Measurements from ENCODE around the gene NOS2.
"Not testable (repeated sequence)": the region's sequence is repeated elsewhere in the genome, so short reads cannot be mapped to it uniquely, and the experiment has no call there.

The NOS2 gene

DNA sequence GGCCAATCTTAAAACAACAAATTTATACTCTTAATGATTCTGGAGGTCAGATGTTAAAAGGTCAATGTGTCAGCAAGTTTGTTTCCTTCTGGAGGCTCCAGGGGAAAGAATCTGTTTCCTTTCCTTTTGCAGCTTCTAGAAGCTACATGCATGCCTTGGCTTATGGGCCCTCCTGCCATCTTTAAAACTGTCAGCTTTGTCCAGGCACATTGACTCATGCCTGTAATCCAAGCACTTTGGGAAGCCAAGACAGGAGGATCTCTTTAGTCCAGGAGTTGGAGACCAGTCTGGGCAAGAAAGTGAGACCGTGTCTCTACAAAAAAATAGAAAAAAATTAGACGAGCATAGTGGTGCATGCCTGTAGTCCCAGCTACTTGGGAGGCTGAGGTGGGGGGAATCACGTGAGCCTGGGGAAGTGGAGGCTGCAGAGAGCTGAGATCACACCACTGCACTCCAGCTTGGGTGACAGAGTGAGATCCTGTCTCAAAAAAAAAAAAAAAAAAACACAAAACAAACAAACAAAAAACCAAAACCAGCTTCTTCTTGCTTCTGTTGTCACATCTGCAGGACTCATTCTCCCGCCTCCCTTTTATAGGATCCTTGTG lies 58.3 kb downstream of the NOS2 start:
- no peak overlapping the region for H3K4me3 ChIP-seq (replicated peaks; ENCODE audit: low read depth, low read length)

DNA sequence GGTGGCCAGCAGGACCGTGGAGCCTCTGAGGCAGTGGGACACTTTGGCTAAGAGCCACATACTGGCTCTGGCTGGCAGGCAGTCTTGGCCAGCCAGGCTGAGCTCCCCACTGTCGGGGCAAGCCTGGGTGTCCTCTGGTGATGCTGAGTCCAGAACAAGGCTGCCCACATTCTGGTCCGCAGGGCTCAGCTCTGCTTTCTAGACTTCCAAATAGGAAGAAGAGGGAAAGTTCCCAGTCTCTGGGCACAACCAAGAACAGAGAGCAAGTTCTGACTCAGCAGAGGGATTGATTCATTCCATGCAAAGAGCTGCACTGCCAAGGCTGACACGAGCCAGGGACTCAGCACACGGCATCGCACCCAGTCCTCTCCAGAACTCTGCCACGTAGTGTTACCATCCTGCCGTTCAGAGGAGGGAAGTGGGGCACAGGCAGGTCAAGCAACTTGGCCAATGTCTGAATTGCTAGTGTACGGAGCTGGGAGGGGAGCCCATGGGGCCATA lies 58.9 kb downstream of the NOS2 start:
- Histone ChIP-seq H3K4me3 (replicated peaks; ENCODE audit: low read depth, low read length) (no peak overlapping the region), H3K27me3 (replicated peaks; ENCODE audit: control insufficient read depth, insufficient read depth, low read length) (no peaks in the 10 kb centered on the region), H3K36me3 (ENCODE audit: control insufficient read depth, insufficient read depth, low read length) (no peaks in the 10 kb centered on the region)
- DNase-seq (ENCODE audit: extremely low read depth, insufficient read length): no peak
- TF ChIP-seq, protein P1, sequence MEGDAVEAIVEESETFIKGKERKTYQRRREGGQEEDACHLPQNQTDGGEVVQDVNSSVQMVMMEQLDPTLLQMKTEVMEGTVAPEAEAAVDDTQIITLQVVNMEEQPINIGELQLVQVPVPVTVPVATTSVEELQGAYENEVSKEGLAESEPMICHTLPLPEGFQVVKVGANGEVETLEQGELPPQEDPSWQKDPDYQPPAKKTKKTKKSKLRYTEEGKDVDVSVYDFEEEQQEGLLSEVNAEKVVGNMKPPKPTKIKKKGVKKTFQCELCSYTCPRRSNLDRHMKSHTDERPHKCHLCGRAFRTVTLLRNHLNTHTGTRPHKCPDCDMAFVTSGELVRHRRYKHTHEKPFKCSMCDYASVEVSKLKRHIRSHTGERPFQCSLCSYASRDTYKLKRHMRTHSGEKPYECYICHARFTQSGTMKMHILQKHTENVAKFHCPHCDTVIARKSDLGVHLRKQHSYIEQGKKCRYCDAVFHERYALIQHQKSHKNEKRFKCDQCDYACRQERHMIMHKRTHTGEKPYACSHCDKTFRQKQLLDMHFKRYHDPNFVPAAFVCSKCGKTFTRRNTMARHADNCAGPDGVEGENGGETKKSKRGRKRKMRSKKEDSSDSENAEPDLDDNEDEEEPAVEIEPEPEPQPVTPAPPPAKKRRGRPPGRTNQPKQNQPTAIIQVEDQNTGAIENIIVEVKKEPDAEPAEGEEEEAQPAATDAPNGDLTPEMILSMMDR (IDR thresholded peaks at IDR 0.05; ENCODE audit: insufficient read depth, low read length, poor library complexity, severe bottlenecking): no peak

More for the DNA sequence above, 58.3 kb downstream of the NOS2 start:
- H3K27me3 ChIP-seq (replicated peaks; ENCODE audit: control insufficient read depth, insufficient read depth, low read length): no peaks in the 10 kb centered on the region
- TF ChIP-seq, protein P1 (IDR thresholded peaks at IDR 0.05; ENCODE audit: insufficient read depth, low read length, poor library complexity, severe bottlenecking): no peak
- H3K36me3 ChIP-seq (ENCODE audit: control insufficient read depth, insufficient read depth, low read length): no peaks in the 10 kb centered on the region
- no peak for DNase-seq (ENCODE audit: extremely low read depth, insufficient read length)

DNA sequence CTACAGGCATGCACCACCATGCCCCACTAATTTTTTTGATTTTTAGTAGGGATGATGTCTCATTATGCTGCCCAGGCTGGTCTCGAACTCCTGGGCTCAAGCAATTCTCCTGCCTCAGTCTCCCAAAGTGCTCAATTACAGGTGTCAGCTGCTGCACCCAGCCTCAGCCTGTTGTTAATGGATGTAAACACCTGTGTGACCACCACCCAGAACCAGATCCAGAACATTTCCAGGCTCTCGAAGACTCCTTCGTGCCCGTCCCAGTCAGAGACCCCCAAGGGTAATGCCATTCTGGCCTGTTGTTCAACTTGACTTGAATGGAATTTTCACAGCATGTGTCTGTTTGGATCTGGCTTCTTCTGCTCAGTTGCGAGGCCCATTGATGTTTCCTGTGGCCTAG lies 59.8 kb downstream of the NOS2 start:
- not testable (repeated sequence) for DNase-seq (ENCODE audit: extremely low read depth, insufficient read length); H3K4me3 ChIP-seq (replicated peaks; ENCODE audit: low read depth, low read length); H3K36me3 ChIP-seq (ENCODE audit: control insufficient read depth, insufficient read depth, low read length); H3K27me3 ChIP-seq (replicated peaks; ENCODE audit: control insufficient read depth, insufficient read depth, low read length)

DNA sequence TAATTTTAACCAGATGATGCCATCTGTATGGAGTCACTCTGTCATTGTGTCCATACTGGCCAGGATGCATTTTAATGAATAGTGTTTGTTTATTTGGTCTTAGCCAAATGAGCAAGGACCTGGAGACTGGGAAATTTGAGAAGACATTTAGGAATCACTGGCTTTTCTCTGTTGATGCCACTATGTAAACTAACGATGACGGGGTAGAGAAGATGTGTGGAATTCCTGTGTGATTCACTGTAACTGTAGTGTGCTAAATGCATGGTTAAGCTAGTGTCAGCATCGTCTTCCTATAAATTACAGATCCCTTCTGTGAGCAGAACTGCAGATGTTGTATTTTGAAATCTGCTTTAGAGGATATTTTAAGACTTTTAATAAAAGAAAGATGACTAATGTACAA lies 66.6 kb downstream of the NOS2 start:
- TF ChIP-seq, protein P1 (IDR thresholded peaks at IDR 0.05; ENCODE audit: insufficient read depth, low read length, poor library complexity, severe bottlenecking): no peak
- Histone ChIP-seq H3K36me3 (ENCODE audit: control insufficient read depth, insufficient read depth, low read length) (no peaks in the 10 kb centered on the region), H3K27me3 (replicated peaks; ENCODE audit: control insufficient read depth, insufficient read depth, low read length) (no peaks in the 10 kb centered on the region), H3K4me3 (replicated peaks; ENCODE audit: low read depth, low read length) (no peak overlapping the region)
- DNase-seq (ENCODE audit: extremely low read depth, insufficient read length): no peak

DNA sequence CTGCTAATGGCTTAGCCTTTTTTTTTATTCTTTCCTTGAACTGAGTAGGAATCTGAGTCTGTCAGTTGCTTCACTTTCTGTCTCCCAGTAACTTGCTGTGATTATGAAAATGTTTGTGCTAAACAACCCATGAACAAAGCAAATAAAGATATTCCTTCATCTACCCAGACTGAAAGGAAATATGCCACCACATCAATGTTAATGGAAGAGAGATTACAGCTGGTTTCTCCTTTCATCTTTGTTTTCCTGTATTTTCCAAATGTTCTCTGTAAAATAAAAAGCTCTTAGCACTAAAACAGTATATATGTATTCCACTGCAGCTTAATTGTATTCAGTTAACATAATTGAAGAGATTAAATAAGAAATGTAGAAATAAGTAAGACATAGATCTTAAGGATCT lies 67.6 kb downstream of the NOS2 start:
- not testable (repeated sequence) for H3K36me3 ChIP-seq (ENCODE audit: control insufficient read depth, insufficient read depth, low read length); H3K27me3 ChIP-seq (replicated peaks; ENCODE audit: control insufficient read depth, insufficient read depth, low read length); DNase-seq (ENCODE audit: extremely low read depth, insufficient read length); H3K4me3 ChIP-seq (replicated peaks; ENCODE audit: low read depth, low read length)

DNA sequence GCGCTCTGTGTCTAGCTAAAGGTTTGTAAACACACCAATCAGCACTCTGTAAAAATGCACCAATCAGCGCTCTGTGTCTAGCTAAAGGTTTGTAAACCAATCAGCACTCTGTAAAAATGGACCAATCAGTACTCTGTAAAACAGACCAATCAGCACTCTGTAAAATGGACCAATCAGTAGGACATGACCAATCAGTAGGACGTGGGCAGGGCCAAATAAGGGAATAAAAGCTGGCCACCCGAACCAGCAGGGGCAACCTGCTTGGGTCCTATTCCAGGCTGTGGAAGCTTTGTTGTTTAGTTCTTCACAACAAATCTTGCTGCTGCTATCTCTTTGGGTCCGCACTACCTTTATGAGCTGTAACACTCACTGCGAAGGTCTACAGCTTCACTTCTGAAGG lies 74.3 kb downstream of the NOS2 start:
- H3K4me3 ChIP-seq (replicated peaks; ENCODE audit: low read depth, low read length); H3K27me3 ChIP-seq (replicated peaks; ENCODE audit: control insufficient read depth, insufficient read depth, low read length): not testable (repeated sequence)

DNA sequence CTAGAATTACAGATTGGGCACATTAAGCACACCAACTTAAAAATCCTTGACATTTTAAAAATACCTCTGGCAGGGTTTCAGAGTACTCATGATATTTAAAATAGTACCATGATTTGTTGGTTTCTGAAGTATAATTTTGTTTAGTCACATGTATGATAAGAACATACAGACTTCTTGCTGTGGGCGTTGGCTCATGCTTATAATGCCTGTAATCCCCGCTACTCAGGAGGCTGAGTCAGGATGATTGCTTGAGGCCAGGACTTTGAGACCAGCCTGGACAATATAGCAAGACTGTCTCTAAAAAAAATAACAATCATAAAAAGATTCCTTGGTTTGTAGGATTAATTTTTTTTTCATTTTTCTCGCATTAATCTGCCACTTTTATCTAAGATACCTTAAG lies 78.5 kb downstream of the NOS2 start:
- no peaks in the 10 kb centered on the region for H3K27me3 ChIP-seq (replicated peaks; ENCODE audit: control insufficient read depth, insufficient read depth, low read length)
- DNase-seq (ENCODE audit: extremely low read depth, insufficient read length): no peak
- H3K4me3 ChIP-seq (replicated peaks; ENCODE audit: low read depth, low read length): no peak overlapping the region
- TF ChIP-seq, protein P1 (IDR thresholded peaks at IDR 0.05; ENCODE audit: insufficient read depth, low read length, poor library complexity, severe bottlenecking): no peak
- no peaks in the 10 kb centered on the region for H3K36me3 ChIP-seq (ENCODE audit: control insufficient read depth, insufficient read depth, low read length)

More for the DNA sequence above, 74.3 kb downstream of the NOS2 start:
- DNase-seq (ENCODE audit: extremely low read depth, insufficient read length); H3K36me3 ChIP-seq (ENCODE audit: control insufficient read depth, insufficient read depth, low read length): not testable (repeated sequence)

Measured in GM06990 (cell line).